GM12892 (cell line): ENCODE data around the gene C10orf88.

ENCODE experiments used
- POLR2A ChIP-seq: IDR thresholded peaks from 2 replicates; pipeline ENCODE4 v1.6.1; 2011; ENCODE audit warnings: low read depth, low read length, control low read depth
- TAF1 ChIP-seq: IDR thresholded peaks from 2 replicates; pipeline ENCODE4 v1.6.1; 2011; ENCODE audit warnings: low read depth, mild to moderate bottlenecking, control low read depth, low read length, borderline replicate concordance

GRCh38 chr10:122983898-122984297 lies 29.9 kb upstream of the C10orf88 start:
- TF ChIP-seq POLR2A (no peak), TAF1 (no peak)
